ENCODE results near the gene LRRC49.

DNA sequence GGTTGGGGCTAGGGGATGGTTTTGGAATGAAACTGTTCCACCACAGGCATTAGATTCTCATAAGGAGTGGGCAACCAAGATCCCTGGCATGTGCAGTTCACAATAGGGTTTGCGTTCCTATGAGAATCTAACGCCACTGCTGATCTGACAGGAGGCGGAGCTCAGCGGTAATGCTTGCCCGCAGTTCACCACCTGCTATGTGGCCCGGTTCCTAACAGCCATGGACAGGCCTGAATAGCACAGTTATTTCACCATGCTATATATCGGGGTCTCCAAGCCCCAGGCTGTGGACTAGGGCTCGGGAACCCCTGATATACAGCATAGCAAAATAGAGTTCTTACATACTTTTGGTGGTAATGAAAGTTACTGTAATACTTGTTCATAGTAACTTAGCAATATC is 122.7 kb downstream of the LRRC49 start:
- TF ChIP-seq, protein P1, sequence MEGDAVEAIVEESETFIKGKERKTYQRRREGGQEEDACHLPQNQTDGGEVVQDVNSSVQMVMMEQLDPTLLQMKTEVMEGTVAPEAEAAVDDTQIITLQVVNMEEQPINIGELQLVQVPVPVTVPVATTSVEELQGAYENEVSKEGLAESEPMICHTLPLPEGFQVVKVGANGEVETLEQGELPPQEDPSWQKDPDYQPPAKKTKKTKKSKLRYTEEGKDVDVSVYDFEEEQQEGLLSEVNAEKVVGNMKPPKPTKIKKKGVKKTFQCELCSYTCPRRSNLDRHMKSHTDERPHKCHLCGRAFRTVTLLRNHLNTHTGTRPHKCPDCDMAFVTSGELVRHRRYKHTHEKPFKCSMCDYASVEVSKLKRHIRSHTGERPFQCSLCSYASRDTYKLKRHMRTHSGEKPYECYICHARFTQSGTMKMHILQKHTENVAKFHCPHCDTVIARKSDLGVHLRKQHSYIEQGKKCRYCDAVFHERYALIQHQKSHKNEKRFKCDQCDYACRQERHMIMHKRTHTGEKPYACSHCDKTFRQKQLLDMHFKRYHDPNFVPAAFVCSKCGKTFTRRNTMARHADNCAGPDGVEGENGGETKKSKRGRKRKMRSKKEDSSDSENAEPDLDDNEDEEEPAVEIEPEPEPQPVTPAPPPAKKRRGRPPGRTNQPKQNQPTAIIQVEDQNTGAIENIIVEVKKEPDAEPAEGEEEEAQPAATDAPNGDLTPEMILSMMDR (IDR thresholded peaks at IDR 0.05; ENCODE audit: low read depth, low read length): no peak
- TF ChIP-seq EZH2phosphoT487 (IDR thresholded peaks at IDR 0.05; ENCODE audit: low read depth): no peak
